OCI-LY1 (cell line): ENCODE results near the gene H6PD.

Experiments used
- EZH2 ChIP-seq: fragments of 200-600 bp; sonication (generic), shearing (Covaris generic); IDR thresholded peaks from 2 replicates; pipeline ENCODE4 v1.8.0; 2017; ENCODE audit warnings: borderline replicate concordance, mixed run types, mild to moderate bottlenecking, antibody characterized with exemption, low read length, moderate library complexity, mixed read lengths
- TF ChIP-seq, protein P1 (sequence below): fragments of 200-600 bp; sonication (generic), shearing (Covaris generic); IDR thresholded peaks from 2 replicates; pipeline ENCODE4 v1.5.1; 2017; ENCODE audit warnings: mild to moderate bottlenecking, antibody characterized with exemption, low read length, moderate library complexity, mixed read lengths

DNA sequence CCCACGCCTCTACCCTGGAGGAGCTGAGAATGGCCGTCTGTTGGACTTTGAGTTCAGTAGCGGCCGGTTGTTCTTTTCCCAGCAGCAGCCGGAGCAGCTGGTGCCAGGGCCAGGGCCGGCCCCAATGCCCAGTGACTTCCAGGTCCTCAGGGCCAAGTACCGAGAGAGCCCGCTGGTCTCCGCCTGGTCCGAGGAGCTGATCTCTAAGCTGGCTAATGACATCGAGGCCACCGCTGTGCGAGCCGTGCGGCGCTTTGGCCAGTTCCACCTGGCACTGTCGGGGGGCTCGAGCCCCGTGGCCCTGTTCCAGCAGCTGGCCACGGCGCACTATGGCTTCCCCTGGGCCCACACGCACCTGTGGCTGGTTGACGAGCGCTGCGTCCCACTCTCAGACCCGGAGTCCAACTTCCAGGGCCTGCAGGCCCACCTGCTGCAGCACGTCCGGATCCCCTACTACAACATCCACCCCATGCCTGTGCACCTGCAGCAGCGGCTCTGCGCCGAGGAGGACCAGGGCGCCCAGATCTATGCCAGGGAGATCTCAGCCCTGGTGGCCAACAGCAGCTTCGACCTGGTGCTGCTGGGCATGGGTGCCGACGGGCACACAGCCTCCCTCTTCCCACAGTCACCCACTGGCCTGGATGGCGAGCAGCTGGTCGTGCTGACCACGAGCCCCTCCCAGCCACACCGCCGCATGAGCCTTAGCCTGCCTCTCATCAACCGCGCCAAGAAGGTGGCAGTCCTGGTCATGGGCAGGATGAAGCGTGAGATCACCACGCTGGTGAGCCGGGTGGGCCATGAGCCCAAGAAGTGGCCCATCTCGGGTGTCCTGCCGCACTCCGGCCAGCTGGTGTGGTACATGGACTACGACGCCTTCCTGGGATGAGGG, 29.7 kb downstream of the H6PD start:
- no peak for TF ChIP-seq EZH2
- TF ChIP-seq, protein P1, sequence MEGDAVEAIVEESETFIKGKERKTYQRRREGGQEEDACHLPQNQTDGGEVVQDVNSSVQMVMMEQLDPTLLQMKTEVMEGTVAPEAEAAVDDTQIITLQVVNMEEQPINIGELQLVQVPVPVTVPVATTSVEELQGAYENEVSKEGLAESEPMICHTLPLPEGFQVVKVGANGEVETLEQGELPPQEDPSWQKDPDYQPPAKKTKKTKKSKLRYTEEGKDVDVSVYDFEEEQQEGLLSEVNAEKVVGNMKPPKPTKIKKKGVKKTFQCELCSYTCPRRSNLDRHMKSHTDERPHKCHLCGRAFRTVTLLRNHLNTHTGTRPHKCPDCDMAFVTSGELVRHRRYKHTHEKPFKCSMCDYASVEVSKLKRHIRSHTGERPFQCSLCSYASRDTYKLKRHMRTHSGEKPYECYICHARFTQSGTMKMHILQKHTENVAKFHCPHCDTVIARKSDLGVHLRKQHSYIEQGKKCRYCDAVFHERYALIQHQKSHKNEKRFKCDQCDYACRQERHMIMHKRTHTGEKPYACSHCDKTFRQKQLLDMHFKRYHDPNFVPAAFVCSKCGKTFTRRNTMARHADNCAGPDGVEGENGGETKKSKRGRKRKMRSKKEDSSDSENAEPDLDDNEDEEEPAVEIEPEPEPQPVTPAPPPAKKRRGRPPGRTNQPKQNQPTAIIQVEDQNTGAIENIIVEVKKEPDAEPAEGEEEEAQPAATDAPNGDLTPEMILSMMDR: no peak
